SK-N-MC (cell line): ENCODE results near the gene ATP13A4.

ENCODE experiments used
- EZH2 ChIP-seq: fragments of 200-600 bp; sonication (generic); IDR thresholded peaks from one replicate; pipeline ENCODE4 v1.6.1; 2017; ENCODE audit warnings: antibody characterized with exemption
- POLR2AphosphoS5 ChIP-seq: IDR thresholded peaks from 2 replicates; pipeline ENCODE4 v1.6.1; 2012; ENCODE audit warnings: mild to moderate bottlenecking, low read depth, low read length, borderline replicate concordance

- TF ChIP-seq EZH2 = no peak
- no peak for TF ChIP-seq POLR2AphosphoS5
Measured at GRCh38 chr3:193586526-193586925, 31.8 kb upstream of the ATP13A4 start.
